Activated T-helper 1 cell treated with anti-CD3 and anti-CD28 coated beads, Interleukin-2, amount 50 U/mL, for 16 hours (primary cell): ENCODE results near the gene KCNG3.

Source experiments
- DNase-seq, 2 donors: peaks; one replicate each; pipeline ENCODE4 v3.0.0-alpha.2; 2020; ENCODE audit warnings: low read depth in 1 of 2, low spot score in 1 of 2

Gene KCNG3, protein sequence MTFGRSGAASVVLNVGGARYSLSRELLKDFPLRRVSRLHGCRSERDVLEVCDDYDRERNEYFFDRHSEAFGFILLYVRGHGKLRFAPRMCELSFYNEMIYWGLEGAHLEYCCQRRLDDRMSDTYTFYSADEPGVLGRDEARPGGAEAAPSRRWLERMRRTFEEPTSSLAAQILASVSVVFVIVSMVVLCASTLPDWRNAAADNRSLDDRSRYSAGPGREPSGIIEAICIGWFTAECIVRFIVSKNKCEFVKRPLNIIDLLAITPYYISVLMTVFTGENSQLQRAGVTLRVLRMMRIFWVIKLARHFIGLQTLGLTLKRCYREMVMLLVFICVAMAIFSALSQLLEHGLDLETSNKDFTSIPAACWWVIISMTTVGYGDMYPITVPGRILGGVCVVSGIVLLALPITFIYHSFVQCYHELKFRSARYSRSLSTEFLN

GRCh38 chr2:42493468-42494354 lies at the start of gene KCNG3:
Gene KCNG3, minus strand, starts transcription at chr2:42493982. Its CDS starts 481 bp downstream, at chr2:42493501.
- DNase-seq, result peak in 1 of 2 donors; percentile 40

- no peak for DNase-seq
Observed at GRCh38 chr2:42542871-42543270, 49.1 kb upstream of the KCNG3 start.

- no peak for DNase-seq
Observed at GRCh38 chr2:42537493-42537892, 43.7 kb upstream of the KCNG3 start.

- DNase-seq, result no peak
Observed at GRCh38 chr2:42532397-42532796, 38.6 kb upstream of the KCNG3 start.

DNA sequence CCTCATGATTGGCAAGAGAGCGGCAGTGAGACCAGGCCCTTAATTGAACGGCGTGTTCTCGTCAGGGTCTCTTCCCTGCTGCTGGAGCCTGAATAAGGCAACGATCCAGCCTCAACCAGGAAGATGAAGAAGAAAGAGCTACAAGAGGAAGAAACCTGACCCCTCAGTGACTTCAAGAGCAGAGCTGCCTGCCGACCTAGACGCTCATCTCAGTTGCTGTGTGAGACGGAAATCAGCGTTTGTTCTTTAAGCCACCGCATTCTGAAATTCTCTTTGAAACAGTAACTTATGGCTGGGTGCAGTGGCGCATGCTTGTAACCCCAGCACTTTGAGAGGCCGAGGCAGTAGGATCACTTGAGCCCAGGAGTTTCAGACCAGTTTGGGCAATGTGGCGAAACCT lies 29.6 kb upstream of the KCNG3 start:
- no peak for DNase-seq

DNA sequence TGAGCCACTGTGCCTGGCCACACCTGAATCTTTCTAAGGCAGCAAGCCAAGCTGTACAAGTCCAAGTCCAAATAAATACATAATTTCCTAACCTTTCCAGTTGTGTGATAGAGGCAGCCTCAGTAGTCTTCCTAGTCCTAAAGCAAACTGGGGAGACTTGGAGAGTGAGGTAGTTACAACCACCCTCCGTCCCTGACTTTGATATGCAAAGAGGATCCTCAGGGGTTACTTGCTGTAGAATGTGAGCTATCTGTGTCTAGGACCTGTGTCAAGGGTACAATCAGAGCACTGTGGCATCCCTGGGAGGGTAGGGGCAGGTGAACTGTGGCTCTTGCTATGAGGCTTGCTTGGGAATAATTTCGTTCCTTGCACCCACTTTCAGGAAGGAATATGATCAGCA lies 28.3 kb upstream of the KCNG3 start:
- DNase-seq, result no peak

DNA sequence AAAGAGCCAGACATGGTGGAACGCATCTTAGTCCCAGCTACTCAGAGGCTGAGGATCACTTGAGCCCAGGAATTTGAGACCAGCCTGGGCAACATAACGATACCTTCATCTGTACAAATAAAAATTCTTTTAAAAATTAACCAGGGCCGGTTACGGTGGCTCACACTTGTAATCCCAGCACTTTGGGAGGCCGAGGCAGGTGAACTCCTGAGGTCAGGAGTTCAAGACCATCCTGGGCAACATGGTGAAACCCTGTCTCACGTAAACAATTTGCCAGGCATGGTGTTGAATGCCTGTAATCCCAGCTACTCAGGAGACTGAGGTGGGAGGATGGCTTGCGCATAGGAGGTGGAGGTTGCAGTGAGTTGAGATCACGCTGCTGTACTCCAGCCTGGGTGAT lies 25.8 kb upstream of the KCNG3 start:
- no peak for DNase-seq

GRCh38 chr2:42516418-42516901 lies 22.7 kb upstream of the KCNG3 start:
- DNase-seq, result no peak

DNA sequence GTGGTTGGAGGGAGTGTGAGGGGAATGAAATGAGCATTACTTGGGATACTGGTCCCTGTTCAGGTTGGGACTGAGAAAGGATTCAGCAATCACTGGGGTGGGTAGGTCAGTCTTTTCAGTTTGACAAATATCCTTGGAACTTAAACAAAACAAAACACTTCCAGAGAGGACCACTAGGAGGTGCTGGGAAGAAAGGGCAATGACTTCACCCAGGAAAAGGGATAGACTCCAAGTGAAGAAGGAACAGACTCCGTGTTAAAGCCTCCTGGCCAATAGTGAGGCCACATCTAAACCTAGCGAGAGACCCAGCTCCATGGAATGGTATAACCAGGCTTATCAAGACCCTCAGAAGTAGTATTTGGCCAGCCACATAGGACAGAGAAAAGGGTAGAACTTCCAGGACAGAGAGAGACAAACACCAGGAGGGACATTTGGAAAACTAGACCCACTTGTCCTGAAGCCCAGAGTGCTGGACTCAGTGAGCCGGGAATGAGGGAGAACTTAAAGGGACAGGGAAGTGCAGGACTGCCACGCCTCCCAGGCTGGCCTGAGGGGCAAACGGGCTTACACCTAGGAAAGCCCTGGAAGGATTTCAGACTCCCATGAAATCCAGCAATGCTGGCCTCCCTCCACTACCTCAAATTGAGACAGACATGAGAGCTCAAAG lies 19.6 kb upstream of the KCNG3 start:
- DNase-seq, result no peak

- no peak for DNase-seq
Observed at GRCh38 chr2:42510608-42511243, 16.9 kb upstream of the KCNG3 start.

DNA sequence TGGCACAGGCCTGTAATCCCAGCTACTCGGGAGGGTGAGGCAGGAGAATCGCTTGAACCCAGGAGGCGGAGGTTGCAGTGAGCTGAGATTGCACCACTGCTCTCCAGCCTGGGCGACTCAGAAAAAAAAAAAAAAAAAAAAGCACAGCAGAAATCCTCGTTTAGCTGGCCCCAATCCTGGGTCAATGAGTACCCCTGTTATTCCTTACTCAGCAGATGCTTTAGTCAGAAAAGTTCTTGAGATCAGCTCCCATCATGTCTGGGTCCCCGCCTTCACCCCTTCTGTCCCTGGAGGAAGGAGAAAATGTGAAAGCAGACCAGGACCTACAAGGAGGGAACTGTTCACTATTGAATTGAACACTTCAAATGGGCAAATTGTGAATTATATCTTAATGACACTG lies 16.4 kb upstream of the KCNG3 start:
- DNase-seq, result no peak

DNA sequence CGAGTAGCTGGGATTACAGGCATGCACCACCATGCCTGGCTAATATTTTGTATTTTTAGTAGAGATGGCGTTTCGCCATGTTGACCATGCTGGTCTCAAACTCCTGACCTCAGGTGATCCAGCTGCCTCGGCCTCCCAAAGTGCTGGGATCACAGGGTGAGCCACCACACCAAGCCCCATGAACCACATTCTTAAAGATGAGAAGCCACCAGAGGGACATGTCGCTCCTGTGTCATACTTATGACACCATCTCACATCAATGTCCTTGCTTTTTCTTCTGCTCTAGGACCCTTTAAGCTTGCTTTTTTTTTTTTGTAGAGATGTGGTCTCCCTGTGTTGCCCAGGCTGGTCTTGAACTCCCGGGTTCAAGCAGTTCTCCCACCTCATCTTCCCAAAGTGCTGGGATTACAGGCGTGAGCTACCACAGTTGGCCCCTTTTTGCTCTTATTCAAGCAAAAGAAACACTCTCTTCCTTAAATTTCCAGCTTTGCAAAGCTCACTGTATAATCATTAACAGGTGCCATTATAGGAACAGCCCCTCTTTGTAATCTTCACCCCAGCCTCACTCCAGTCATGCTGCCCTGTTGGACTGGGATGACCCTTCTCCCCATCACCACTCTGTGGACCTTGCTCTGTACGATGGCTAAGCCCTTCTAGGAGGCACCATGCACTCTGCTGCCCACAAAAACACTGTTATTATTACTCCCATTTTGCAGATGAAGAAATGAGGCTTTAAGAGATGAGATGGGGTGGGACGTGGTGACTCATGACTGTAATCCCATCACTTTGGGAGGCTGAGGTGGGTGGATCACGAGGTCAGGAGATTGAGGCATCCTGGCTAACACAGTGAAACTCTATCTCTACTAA lies 10.8 kb upstream of the KCNG3 start:
- no peak for DNase-seq

- DNase-seq, result no peak
Observed at GRCh38 chr2:42503291-42503690, 9.5 kb upstream of the KCNG3 start.

GRCh38 chr2:42498497-42498896 lies 4.7 kb upstream of the KCNG3 start:
- no peak for DNase-seq

GRCh38 chr2:42495611-42496010 lies 1.8 kb upstream of the KCNG3 start:
- no peak for DNase-seq

GRCh38 chr2:42495234-42495581 lies 1.4 kb upstream of the KCNG3 start:
- no peak for DNase-seq

- DNase-seq, result peak; percentile 47 to 55
Observed at GRCh38 chr2:42494355-42495233, 812 bp upstream of the KCNG3 start.

DNA sequence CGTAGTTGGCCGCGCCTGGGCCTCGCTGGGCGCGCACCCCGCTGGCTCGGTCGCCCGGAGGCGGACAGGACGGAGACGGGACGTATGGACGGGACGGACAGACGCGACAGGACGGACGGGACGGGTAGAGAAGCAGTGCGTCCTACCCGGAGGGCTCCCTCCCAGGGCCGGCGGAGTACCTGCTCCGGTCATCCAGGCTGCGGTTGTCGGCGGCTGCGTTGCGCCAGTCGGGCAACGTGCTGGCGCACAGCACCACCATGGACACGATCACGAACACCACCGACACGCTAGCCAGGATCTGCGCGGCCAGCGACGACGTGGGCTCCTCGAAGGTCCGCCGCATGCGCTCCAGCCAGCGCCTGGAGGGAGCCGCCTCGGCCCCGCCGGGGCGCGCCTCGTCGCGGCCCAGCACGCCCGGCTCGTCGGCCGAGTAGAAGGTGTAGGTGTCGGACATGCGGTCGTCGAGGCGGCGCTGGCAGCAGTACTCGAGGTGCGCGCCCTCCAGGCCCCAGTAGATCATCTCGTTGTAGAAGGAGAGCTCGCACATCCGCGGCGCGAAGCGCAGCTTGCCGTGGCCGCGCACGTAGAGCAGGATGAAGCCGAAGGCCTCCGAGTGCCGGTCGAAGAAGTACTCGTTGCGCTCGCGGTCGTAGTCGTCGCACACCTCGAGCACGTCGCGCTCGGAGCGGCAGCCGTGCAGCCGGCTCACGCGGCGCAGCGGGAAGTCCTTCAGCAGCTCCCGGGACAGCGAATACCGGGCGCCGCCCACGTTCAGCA lies 903 bp downstream of the KCNG3 start:
- DNase-seq, result peak in 1 of 2 donors; percentile 3
